A673 (cell line): ENCODE data around the gene NTS. TPM values are rescaled to one million over a fixed set of nuclear protein-coding genes. Genes with fewer than 3 reads are reported as not detected.

Experiments used
- Bru-seq: library from RNA; stranded (reverse); fragments of 400-500 nt; gene quantifications from one replicate; lab custom pipeline; 2021; lab: Mats Ljungman, UMichigan
- BruChase-seq, 2 experiments: library from RNA; stranded (reverse); fragments of 400-500 nt; gene quantifications; one replicate each; lab custom pipeline; 2021; lab: Mats Ljungman, UMichigan
- BruUV-seq: library from RNA; stranded (reverse); fragments of 400-500 nt; replicated peaks from 2 replicates; lab custom pipeline; 2021; lab: Mats Ljungman, UMichigan
- CTCF ChIA-PET: fragments of 300-600 bp; sonication (Branson Sonifier 250); formaldehyde crosslinking; loops from one replicate; lab custom pipeline; 2022; ENCODE audit warnings: antibody characterized with exemption; lab: Charles Lee
- POLR2A ChIA-PET: fragments of 300-600 bp; sonication (Branson Sonifier 250); formaldehyde crosslinking; loops from one replicate; lab custom pipeline; 2022; ENCODE audit warnings: antibody characterized with exemption; ENCODE audit not compliant: low non-redundant PET; lab: Charles Lee
- DNase-seq: peaks from one replicate; pipeline ENCODE4 v3.0.0-alpha.2; 2015; ENCODE audit warnings: low spot score
- H3K27ac ChIP-seq: fragments of 200-600 bp; sonication (generic); 2 replicates; pipeline ENCODE4 v1.5.1; 2016; ENCODE audit warnings: mixed run types, low read depth, mild to moderate bottlenecking, mixed read lengths, antibody characterized with exemption, low read length; ENCODE audit not compliant: poor library complexity, severe bottlenecking
- H3K27me3 ChIP-seq: fragments of 200-600 bp; sonication (generic); replicated peaks from 2 replicates; pipeline ENCODE4 v1.6.1; 2017; ENCODE audit warnings: mixed run types, low read depth, mild to moderate bottlenecking, mixed read lengths, antibody characterized with exemption, low read length; ENCODE audit not compliant: insufficient read depth, poor library complexity
- H3K36me3 ChIP-seq: fragments of 200-600 bp; sonication (generic); 2 replicates; pipeline ENCODE4 v1.6.1; 2016; ENCODE audit warnings: mixed run types, mild to moderate bottlenecking, mixed read lengths, antibody characterized with exemption, low read length; ENCODE audit not compliant: insufficient read depth, poor library complexity, severe bottlenecking
- H3K4me1 ChIP-seq: fragments of 200-600 bp; sonication (generic); 2 replicates; pipeline ENCODE4 v1.6.1; 2017; ENCODE audit warnings: mixed run types, mild to moderate bottlenecking, mixed read lengths, antibody characterized with exemption, low read length; ENCODE audit not compliant: insufficient read depth, poor library complexity, severe bottlenecking
- H3K4me3 ChIP-seq: fragments of 200-600 bp; sonication (generic); 2 replicates; pipeline ENCODE4 v1.5.1; 2016; ENCODE audit warnings: low read depth, mixed run types, mild to moderate bottlenecking, mixed read lengths, low read length; ENCODE audit not compliant: poor library complexity, severe bottlenecking
- H3K9me3 ChIP-seq: fragments of 200-600 bp; sonication (generic); 2 replicates; pipeline ENCODE4 v1.6.1; 2016; ENCODE audit warnings: mixed run types, low read depth, mild to moderate bottlenecking, mixed read lengths, antibody characterized with exemption, low read length; ENCODE audit not compliant: poor library complexity, severe bottlenecking
- CTCF ChIP-seq: fragments of 300-800, 200-600 bp; sonication (generic); conservative IDR thresholded peaks from 2 replicates; pipeline ENCODE4 v1.5.1; 2017; ENCODE audit warnings: low read depth, mild to moderate bottlenecking, antibody characterized with exemption, low read length, moderate library complexity, mixed read lengths
- EZH2 ChIP-seq: fragments of 200-600 bp; sonication (generic); IDR thresholded peaks from 2 replicates; pipeline ENCODE4 v1.6.1; 2017; ENCODE audit warnings: borderline replicate concordance, low read depth, mild to moderate bottlenecking, mixed read lengths, antibody characterized with exemption, low read length; ENCODE audit not compliant: poor library complexity, severe bottlenecking
- intact Hi-C: fragments of 100-400 bp; cut with micrococcal nuclease; formaldehyde crosslinking; loops from one replicate; pipeline ENCODE4 v1.10.0; 2022; ENCODE audit not compliant: unreplicated experiment
- long read RNA-seq: library from polyadenylated mRNA; stranded (forward); transcript quantifications from one replicate; pipeline ENCODE4 v2.0.0, GENCODE V29; 2022
- total RNA-seq: library from RNA; stranded (reverse); gene quantifications from 2 replicates; pipeline ENCODE4 v1.2.3, GENCODE V29; 2021

NTS gene
- 0.24 and 0.42 TPM in 2 replicates for total RNA-seq
- Bru-seq, nascent RNA = not detected
- BruChase-seq, experiment 1, labeled RNA remaining after a 2-hour chase = percentile 13 among the genes with signal in this experiment
- percentile 22 among the genes with signal in this experiment for BruChase-seq, experiment 2, labeled RNA remaining after a 6-hour chase
- long read RNA-seq = 0 reads

DNA sequence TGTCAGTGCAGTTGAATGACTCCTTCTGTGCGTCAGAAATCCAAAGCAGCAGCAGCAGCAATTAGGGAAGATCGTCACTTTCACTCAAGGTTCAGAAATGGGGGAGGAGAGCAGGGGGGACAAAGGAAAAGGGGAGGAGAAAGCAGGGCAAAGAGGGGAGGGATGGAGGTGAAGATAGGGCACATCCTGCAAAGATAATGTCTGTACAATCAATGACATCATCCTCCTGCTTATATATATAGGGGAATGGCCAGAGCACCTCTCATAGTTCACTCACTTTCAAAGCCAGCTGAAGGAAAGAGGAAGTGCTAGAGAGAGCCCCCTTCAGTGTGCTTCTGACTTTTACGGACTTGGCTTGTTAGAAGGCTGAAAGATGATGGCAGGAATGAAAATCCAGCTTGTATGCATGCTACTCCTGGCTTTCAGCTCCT, at the start of gene NTS:
NTS (plus strand) TSS at position 265 of the 431 bp plus-strand sequence; CDS start at position 374, 109 bp downstream.
- intact Hi-C loops = loop anchor here (5.0 kb wide), 1 partner anchor 717 kb away; no protein-coding TSS in a partner anchor
- DNase-seq = peak; percentile 38
- POLR2A ChIA-PET = no interaction called here
- CTCF ChIA-PET = interaction anchor here (1.1 kb wide), 1 partner anchor 298 kb away, joined by 4 read pairs; no protein-coding TSS in a partner anchor
- no peaks in the 10 kb centered on the region for H3K9me3 ChIP-seq
- no peaks in the 10 kb centered on the region for H3K4me1 ChIP-seq
- TF ChIP-seq EZH2 = no peak
- TF ChIP-seq CTCF = peak; percentile 28; the same call in 1 of the 2 replicates
- no peaks in the 10 kb centered on the region for H3K27me3 ChIP-seq
- BruUV-seq = no TSS peak
- H3K36me3 ChIP-seq = no peaks in the 10 kb centered on the region
- H3K4me3 ChIP-seq = no peak within 1 kb of the TSS
- H3K27ac ChIP-seq = no peak within 1 kb of the TSS

- Histone ChIP-seq H3K4me3 (no peak overlapping the region), H3K27ac (no peak overlapping the region), H3K9me3 (no peaks in the 10 kb centered on the region), H3K4me1 (no peaks in the 10 kb centered on the region), H3K27me3 (no peaks in the 10 kb centered on the region), H3K36me3 (no peaks in the 10 kb centered on the region)
- ChIA-PET POLR2A (no interaction called here), CTCF (no interaction called here)
- no peak for TF ChIP-seq EZH2
- no peak for TF ChIP-seq CTCF
- DNase-seq = no peak
- intact Hi-C loops = no loop called here
- BruUV-seq = no TSS peak
These were observed 48.3 kb upstream of the NTS start for GRCh38 chr12:85825746-85826145.

DNA sequence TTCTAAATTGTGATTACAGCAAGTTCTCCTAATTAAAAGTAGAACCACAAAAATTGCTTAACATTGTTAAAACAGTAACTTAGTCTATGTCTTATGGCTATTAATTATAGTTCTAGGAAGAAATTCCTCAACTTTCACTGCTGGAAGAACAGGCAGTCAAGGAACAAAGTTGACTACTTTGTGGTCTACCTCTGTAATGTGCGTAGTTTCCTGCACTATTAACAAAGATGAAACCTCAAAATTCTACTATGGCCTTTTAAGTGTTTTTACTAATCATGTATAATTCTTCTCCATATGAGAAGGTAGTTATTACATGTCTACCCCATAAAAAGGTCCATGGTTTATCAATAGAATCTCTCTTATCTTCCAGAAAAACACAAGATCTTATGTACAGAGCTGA, 45.5 kb upstream of the NTS start:
- CTCF ChIA-PET = no interaction called here
- no peaks in the 10 kb centered on the region for H3K4me1 ChIP-seq
- no peaks in the 10 kb centered on the region for H3K27me3 ChIP-seq
- intact Hi-C loops = no loop called here
- TF ChIP-seq CTCF (no peak), EZH2 (no peak)
- H3K27ac ChIP-seq = no peak overlapping the region
- no peaks in the 10 kb centered on the region for H3K36me3 ChIP-seq
- H3K9me3 ChIP-seq = no peaks in the 10 kb centered on the region
- POLR2A ChIA-PET = no interaction called here
- DNase-seq = no peak
- BruUV-seq = no TSS peak
- H3K4me3 ChIP-seq = no peak overlapping the region
